ENCODE results near the gene INPP4A. TPM values are rescaled to one million over a fixed set of nuclear protein-coding genes. Genes with fewer than 3 reads are reported as not detected.

Gene INPP4A
- total and polyA plus RNA-seq, 3 experiments from 2014 or later: 41.0 to 61.4 (median 46.9) TPM

- ChIA-PET POLR2A (no interaction called here), CTCF (no interaction called here)
- no peak overlapping the region for H3K4me3 ChIP-seq (ENCODE audit: low read length)
- H3K27me3 ChIP-seq (ENCODE audit: insufficient read depth, low read length, poor library complexity, severe bottlenecking): no peaks in the 10 kb centered on the region
- H3K9me3 Mint-ChIP-seq: no peaks in the 10 kb centered on the region
- no peaks in the 10 kb centered on the region for H3K27me3 Mint-ChIP-seq
- no peak for DNase-seq
- H3K4me3 Mint-ChIP-seq: no peak overlapping the region
- H3K27ac ChIP-seq (ENCODE audit: low read depth, low read length): no peak overlapping the region
- peaks cover 0 to 3% (median 0%) of the 10 kb centered on the region in 3 donors for H3K4me1 Mint-ChIP-seq
- H3K27ac Mint-ChIP-seq: peak overlapping the region in 3 of 8 donors; percentile 4 to 61 (median 12)
- H3K36me3 Mint-ChIP-seq: peaks cover 5 to 93% (median 29%) of the 10 kb centered on the region in 3 donors
- peaks cover 60% of the 10 kb centered on the region for H3K36me3 ChIP-seq (ENCODE audit: insufficient read depth, low read length)
- H3K4me1 ChIP-seq (ENCODE audit: insufficient read depth, low read length): no peaks in the 10 kb centered on the region
- H3K9me3 ChIP-seq (ENCODE audit: low read length): no peaks in the 10 kb centered on the region
These were observed 137.9 kb downstream of the INPP4A start for GRCh38 chr2:98582523-98582922.

GRCh38 chr2:98583276-98583675, 138.6 kb downstream of the INPP4A start:
- no peak overlapping the region for H3K4me3 ChIP-seq (ENCODE audit: low read length)
- Mint-ChIP-seq H3K27me3 (no peaks in the 10 kb centered on the region), H3K27ac (peak overlapping the region in 1 of 8 donors; percentile 4), H3K4me1 (peaks cover 0 to 3% (median 0%) of the 10 kb centered on the region in 3 donors), H3K9me3 (no peaks in the 10 kb centered on the region), H3K36me3 (peaks cover 6 to 92% (median 29%) of the 10 kb centered on the region in 3 donors), H3K4me3 (no peak overlapping the region)
- H3K9me3 ChIP-seq (ENCODE audit: low read length): no peaks in the 10 kb centered on the region
- DNase-seq: no peak
- no peaks in the 10 kb centered on the region for H3K4me1 ChIP-seq (ENCODE audit: insufficient read depth, low read length)
- H3K27ac ChIP-seq (ENCODE audit: low read depth, low read length): no peak overlapping the region
- H3K27me3 ChIP-seq (ENCODE audit: insufficient read depth, low read length, poor library complexity, severe bottlenecking): no peaks in the 10 kb centered on the region
- CTCF ChIA-PET: interaction anchor here (0.9 to 1.2 kb wide), 2 partner anchors 8 to 66 kb away, joined by 3 read pairs; no protein-coding TSS in a partner anchor
- POLR2A ChIA-PET: no interaction called here
- peaks cover 52% of the 10 kb centered on the region for H3K36me3 ChIP-seq (ENCODE audit: insufficient read depth, low read length)

GRCh38 chr2:98583816-98584618, 139.4 kb downstream of the INPP4A start:
- ChIA-PET CTCF (interaction anchor here (0.9 to 1.2 kb wide), 2 partner anchors 9 to 65 kb away, joined by 3 read pairs; no protein-coding TSS in a partner anchor), POLR2A (no interaction called here)
- peaks cover 0 to 3% (median 2%) of the 10 kb centered on the region in 3 donors for H3K4me1 Mint-ChIP-seq
- no peak overlapping the region for H3K4me3 Mint-ChIP-seq
- no peaks in the 10 kb centered on the region for H3K9me3 ChIP-seq (ENCODE audit: low read length)
- no peaks in the 10 kb centered on the region for H3K27me3 Mint-ChIP-seq
- DNase-seq: no peak
- H3K9me3 Mint-ChIP-seq: no peaks in the 10 kb centered on the region
- no peaks in the 10 kb centered on the region for H3K27me3 ChIP-seq (ENCODE audit: insufficient read depth, low read length, poor library complexity, severe bottlenecking)
- no peak overlapping the region for H3K27ac ChIP-seq (ENCODE audit: low read depth, low read length)
- no peak overlapping the region for H3K27ac Mint-ChIP-seq
- no peak overlapping the region for H3K4me3 ChIP-seq (ENCODE audit: low read length)
- H3K36me3 ChIP-seq (ENCODE audit: insufficient read depth, low read length): peaks cover 52% of the 10 kb centered on the region
- peaks cover 6 to 92% (median 27%) of the 10 kb centered on the region in 3 donors for H3K36me3 Mint-ChIP-seq
- no peaks in the 10 kb centered on the region for H3K4me1 ChIP-seq (ENCODE audit: insufficient read depth, low read length)

- ChIA-PET CTCF (interaction anchor here (1.2 kb wide), 2 partner anchors 12 to 16 kb away, joined by 3 to 4 read pairs; no protein-coding TSS in a partner anchor), POLR2A (no interaction called here)
- H3K27me3 Mint-ChIP-seq: no peaks in the 10 kb centered on the region
- H3K4me1 Mint-ChIP-seq: peaks cover 0 to 3% (median 2%) of the 10 kb centered on the region in 3 donors
- H3K4me3 Mint-ChIP-seq: no peak overlapping the region
- no peak overlapping the region for H3K27ac ChIP-seq (ENCODE audit: low read depth, low read length)
- H3K4me3 ChIP-seq (ENCODE audit: low read length): no peak overlapping the region
- H3K4me1 ChIP-seq (ENCODE audit: insufficient read depth, low read length): no peaks in the 10 kb centered on the region
- H3K36me3 Mint-ChIP-seq: peaks cover 6 to 94% (median 31%) of the 10 kb centered on the region in 3 donors
- peaks cover 45% of the 10 kb centered on the region for H3K36me3 ChIP-seq (ENCODE audit: insufficient read depth, low read length)
- peak overlapping the region in 1 of 8 donors; percentile 52 for H3K27ac Mint-ChIP-seq
- H3K9me3 Mint-ChIP-seq: no peaks in the 10 kb centered on the region
- H3K27me3 ChIP-seq (ENCODE audit: insufficient read depth, low read length, poor library complexity, severe bottlenecking): no peaks in the 10 kb centered on the region
- no peak for DNase-seq
- H3K9me3 ChIP-seq (ENCODE audit: low read length): no peaks in the 10 kb centered on the region
These were observed 140.7 kb downstream of the INPP4A start for GRCh38 chr2:98585386-98585785.

GRCh38 chr2:98586551-98587140, 142.0 kb downstream of the INPP4A start:
- no peaks in the 10 kb centered on the region for H3K9me3 Mint-ChIP-seq
- H3K36me3 Mint-ChIP-seq: peaks cover 6 to 95% (median 34%) of the 10 kb centered on the region in 3 donors
- Histone ChIP-seq H3K4me3 (ENCODE audit: low read length) (no peak overlapping the region), H3K36me3 (ENCODE audit: insufficient read depth, low read length) (peaks cover 43% of the 10 kb centered on the region), H3K27ac (ENCODE audit: low read depth, low read length) (no peak overlapping the region), H3K4me1 (ENCODE audit: insufficient read depth, low read length) (no peaks in the 10 kb centered on the region), H3K27me3 (ENCODE audit: insufficient read depth, low read length, poor library complexity, severe bottlenecking) (no peaks in the 10 kb centered on the region), H3K9me3 (ENCODE audit: low read length) (no peaks in the 10 kb centered on the region)
- POLR2A ChIA-PET: no interaction called here
- CTCF ChIA-PET: interaction anchor here (1.7 kb wide), 1 partner anchor 10 kb away, joined by 4 read pairs; no protein-coding TSS in a partner anchor
- peak overlapping the region in 5 of 8 donors; percentile 23 to 68 (median 29) for H3K27ac Mint-ChIP-seq
- peaks cover 0 to 3% (median 2%) of the 10 kb centered on the region in 3 donors for H3K4me1 Mint-ChIP-seq
- no peak for DNase-seq
- H3K27me3 Mint-ChIP-seq: no peaks in the 10 kb centered on the region
- no peak overlapping the region for H3K4me3 Mint-ChIP-seq

- H3K27me3 ChIP-seq (ENCODE audit: insufficient read depth, low read length, poor library complexity, severe bottlenecking): no peaks in the 10 kb centered on the region
- no peak overlapping the region for H3K4me3 ChIP-seq (ENCODE audit: low read length)
- DNase-seq: no peak
- Mint-ChIP-seq H3K27me3 (no peaks in the 10 kb centered on the region), H3K4me3 (no peak overlapping the region), H3K9me3 (peaks cover 0 to 5% (median 2%) of the 10 kb centered on the region in 5 donors), H3K27ac (peak overlapping the region in 5 of 8 donors; percentile 37 to 68 (median 52)), H3K36me3 (peaks cover 16 to 96% (median 41%) of the 10 kb centered on the region in 3 donors), H3K4me1 (peaks cover 2 to 7% (median 7%) of the 10 kb centered on the region in 3 donors)
- no peak overlapping the region for H3K27ac ChIP-seq (ENCODE audit: low read depth, low read length)
- H3K36me3 ChIP-seq (ENCODE audit: insufficient read depth, low read length): peaks cover 27% of the 10 kb centered on the region
- no peaks in the 10 kb centered on the region for H3K9me3 ChIP-seq (ENCODE audit: low read length)
- ChIA-PET CTCF (no interaction called here), POLR2A (interaction anchor here (0.6 kb wide), 1 partner anchor 276 kb away, joined by 4 read pairs; no protein-coding TSS in a partner anchor)
- H3K4me1 ChIP-seq (ENCODE audit: insufficient read depth, low read length): no peaks in the 10 kb centered on the region
These were observed 144.3 kb downstream of the INPP4A start for GRCh38 chr2:98588880-98589431.

- H3K27ac Mint-ChIP-seq: peak overlapping the region in 2 of 8 donors; percentile 37 to 68
- H3K4me3 Mint-ChIP-seq: no peak overlapping the region
- H3K27ac ChIP-seq (ENCODE audit: low read depth, low read length): no peak overlapping the region
- no peaks in the 10 kb centered on the region for H3K27me3 ChIP-seq (ENCODE audit: insufficient read depth, low read length, poor library complexity, severe bottlenecking)
- H3K4me1 Mint-ChIP-seq: peaks cover 2 to 8% (median 8%) of the 10 kb centered on the region in 3 donors
- no peaks in the 10 kb centered on the region for H3K9me3 ChIP-seq (ENCODE audit: low read length)
- H3K4me1 ChIP-seq (ENCODE audit: insufficient read depth, low read length): no peaks in the 10 kb centered on the region
- no peaks in the 10 kb centered on the region for H3K27me3 Mint-ChIP-seq
- DNase-seq: no peak
- peaks cover 0 to 5% (median 2%) of the 10 kb centered on the region in 5 donors for H3K9me3 Mint-ChIP-seq
- H3K36me3 Mint-ChIP-seq: peaks cover 19 to 95% (median 42%) of the 10 kb centered on the region in 3 donors
- H3K4me3 ChIP-seq (ENCODE audit: low read length): no peak overlapping the region
- ChIA-PET POLR2A (interaction anchor here (0.6 kb wide), 1 partner anchor 275 kb away, joined by 4 read pairs; no protein-coding TSS in a partner anchor), CTCF (no interaction called here)
- peaks cover 21% of the 10 kb centered on the region for H3K36me3 ChIP-seq (ENCODE audit: insufficient read depth, low read length)
These were observed 144.8 kb downstream of the INPP4A start for GRCh38 chr2:98589489-98589888.

Data from CD8-positive, alpha-beta memory T cell (primary cell).